GM19240 (cell line): Measurements from ENCODE around the gene ZNF460.

Experiments used
- DNase-seq: peaks from one replicate; pipeline ENCODE4 v3.0.0; 2011; ENCODE audit warnings: low spot score; ENCODE audit not compliant: insufficient read length

ZNF460 gene

GRCh38 chr19:57279418-57280164 is 694 bp upstream of the ZNF460 start:
- peak; percentile 33 for DNase-seq

DNA sequence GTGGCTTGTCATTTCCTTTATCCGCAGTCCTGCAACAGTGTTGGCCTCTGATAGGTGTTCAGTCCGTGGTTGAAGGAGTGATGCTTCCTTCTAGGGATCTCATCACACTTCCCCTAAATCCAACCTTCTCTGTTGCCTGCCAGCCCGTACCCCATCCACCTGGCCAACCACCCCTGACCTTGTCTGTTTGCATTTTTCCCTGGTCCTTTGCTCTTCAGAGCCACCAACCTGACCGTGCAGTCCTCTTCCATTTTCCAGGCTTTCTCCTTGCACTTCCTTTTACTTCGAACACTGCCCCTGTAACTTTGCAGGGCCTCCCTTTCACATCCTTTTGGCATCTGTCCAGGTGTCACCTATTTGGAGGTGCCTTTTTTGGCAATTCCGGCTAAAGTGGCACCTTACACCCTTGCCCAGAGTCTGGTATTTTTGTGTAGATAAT is 696 bp downstream of the ZNF460 start:
- no peak for DNase-seq

GRCh38 chr19:57282011-57282643 is 1.8 kb downstream of the ZNF460 start:
- no peak for DNase-seq

DNA sequence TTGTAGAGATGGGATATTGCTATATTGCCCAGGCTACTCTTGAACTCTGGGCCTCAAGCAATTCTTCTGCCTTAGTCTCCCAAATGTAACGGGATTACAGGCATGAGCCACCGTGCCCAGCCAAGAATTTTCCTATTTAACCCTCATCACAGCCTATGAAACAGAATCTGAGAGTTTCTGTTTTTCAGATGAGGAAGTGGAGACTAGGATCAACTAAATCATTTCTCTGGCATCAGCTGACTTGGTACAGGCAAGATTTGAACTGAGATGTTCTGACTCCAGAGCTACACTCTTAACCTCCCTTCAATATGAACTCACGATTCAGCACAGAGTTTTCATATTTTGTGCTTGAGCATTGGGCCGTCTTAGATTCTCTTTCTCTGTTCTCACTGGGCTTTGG is 8.1 kb downstream of the ZNF460 start:
- no peak for DNase-seq

DNA sequence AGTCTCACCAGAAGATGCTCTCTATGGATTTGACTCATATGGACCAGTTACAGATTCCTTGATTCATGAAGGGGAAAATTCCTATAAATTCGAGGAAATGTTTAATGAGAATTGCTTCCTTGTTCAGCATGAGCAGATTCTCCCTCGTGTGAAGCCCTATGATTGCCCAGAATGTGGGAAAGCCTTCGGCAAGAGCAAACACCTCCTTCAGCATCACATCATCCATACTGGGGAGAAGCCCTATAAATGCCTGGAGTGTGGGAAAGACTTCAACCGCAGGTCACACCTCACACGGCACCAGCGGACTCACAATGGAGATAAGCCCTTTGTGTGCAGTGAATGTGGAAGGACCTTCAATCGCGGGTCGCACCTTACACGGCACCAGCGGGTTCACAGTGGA is 10.7 kb downstream of the ZNF460 start:
- DNase-seq: no peak

- DNase-seq: no peak
These were observed 12.3 kb downstream of the ZNF460 start for GRCh38 chr19:57292547-57292946.

- DNase-seq: no peak
These were observed 13.4 kb downstream of the ZNF460 start for GRCh38 chr19:57293719-57294118.

DNA sequence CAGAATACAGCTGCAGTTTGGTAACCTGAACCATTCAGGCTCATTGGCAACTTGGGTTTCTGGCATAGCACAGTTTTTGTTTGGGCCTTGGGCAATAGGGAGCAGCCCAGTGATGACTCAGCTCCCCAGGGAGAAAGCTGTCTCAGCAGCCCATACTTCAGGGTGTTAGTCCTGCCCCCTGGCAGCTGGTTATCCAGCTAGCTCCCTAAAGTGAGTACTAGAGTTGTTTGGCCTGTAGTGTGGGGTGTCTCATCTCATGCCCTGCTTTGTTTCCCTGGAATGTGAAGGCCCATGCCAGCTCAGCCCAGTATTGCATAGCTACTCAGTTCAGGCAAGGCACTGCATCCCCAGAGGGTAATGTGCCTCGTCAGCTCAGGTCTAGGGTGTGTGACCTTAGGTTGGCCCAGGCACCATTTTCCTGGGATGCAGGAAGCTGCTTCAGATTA is 21.8 kb downstream of the ZNF460 start:
- DNase-seq: no peak

- DNase-seq: no peak
These were observed 22.6 kb downstream of the ZNF460 start for GRCh38 chr19:57302727-57303401.

- no peak for DNase-seq
These were observed 24.8 kb downstream of the ZNF460 start for GRCh38 chr19:57305056-57305455.

DNA sequence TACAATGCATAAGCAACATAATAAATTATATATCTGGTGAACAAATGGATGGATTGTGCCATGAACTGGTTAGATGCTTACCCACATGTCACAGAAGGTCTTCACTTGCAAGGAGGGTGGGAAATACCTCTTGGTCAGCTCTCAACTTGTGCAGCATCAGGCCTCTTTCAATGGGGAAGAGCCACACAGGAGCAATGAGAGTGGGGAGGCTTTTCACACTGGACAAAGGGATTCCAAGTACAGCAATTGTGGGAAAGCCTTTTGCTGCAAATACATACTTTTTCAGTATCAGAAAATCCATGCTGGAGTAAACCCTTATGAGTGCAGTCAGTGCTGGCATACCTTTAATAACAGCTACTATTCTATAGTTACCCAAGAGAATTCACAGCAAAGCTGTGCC is 28.2 kb downstream of the ZNF460 start:
- no peak for DNase-seq

DNA sequence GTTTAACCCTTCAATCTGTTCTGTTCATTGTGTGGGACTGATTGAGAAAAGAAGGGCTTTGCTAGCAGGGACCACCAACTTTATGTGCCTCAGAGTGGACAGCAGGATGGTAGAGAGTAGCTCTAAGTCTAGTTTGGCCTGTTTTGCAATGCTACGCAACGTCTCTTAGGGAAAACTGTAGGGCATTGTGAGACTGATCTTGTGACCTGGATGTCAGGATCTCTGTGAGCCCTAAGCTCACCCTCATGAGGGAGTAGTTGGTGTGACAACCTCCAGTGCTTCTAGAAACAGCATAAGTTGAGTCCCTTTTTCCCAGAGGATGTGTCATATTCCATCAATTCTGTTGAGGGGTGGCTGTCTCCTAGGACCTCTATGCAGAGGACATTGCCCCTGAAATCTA is 30.5 kb downstream of the ZNF460 start:
- no peak for DNase-seq

DNA sequence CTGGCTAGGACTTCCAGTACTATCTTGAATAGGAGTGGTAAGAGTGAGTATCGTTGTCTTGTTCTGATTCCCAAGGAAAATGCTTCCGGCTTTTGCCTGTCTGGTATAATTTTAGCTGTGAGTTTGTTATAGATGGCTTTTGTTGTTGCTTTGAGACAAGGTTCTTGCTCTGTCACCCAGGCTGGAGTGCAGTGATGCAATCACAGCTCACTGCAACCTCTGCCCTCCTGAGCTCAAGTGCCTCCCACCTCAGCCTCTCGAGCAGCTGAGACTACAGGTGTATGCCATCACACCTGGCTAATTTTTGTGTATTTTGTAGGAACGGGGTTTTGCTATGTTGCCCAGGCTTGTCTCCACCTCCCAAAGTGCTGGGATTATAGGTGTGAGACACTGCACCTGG is 33.9 kb downstream of the ZNF460 start:
- DNase-seq: no peak

DNA sequence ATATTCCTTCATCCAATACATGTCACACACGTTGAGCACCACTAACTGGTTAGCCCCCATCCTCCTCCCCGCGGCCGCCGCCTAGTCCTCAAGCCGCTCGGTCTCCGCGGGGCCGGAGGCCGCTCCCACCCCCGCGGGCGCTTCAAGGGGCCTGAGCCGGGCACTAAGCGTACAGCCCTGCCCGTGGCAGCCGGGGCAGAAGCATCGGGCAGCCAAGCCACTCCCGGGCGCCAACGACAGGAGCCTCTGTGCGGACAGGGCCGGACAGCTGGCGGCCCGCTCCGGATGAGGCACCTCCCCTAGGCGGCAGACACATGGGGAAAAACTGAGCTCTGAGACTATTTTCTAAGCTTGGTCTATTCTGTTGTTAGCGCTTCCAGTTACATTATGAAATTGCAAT is 37.2 kb downstream of the ZNF460 start:
- DNase-seq: no peak

GRCh38 chr19:57319869-57320179 is 39.5 kb downstream of the ZNF460 start:
- DNase-seq: no peak

DNA sequence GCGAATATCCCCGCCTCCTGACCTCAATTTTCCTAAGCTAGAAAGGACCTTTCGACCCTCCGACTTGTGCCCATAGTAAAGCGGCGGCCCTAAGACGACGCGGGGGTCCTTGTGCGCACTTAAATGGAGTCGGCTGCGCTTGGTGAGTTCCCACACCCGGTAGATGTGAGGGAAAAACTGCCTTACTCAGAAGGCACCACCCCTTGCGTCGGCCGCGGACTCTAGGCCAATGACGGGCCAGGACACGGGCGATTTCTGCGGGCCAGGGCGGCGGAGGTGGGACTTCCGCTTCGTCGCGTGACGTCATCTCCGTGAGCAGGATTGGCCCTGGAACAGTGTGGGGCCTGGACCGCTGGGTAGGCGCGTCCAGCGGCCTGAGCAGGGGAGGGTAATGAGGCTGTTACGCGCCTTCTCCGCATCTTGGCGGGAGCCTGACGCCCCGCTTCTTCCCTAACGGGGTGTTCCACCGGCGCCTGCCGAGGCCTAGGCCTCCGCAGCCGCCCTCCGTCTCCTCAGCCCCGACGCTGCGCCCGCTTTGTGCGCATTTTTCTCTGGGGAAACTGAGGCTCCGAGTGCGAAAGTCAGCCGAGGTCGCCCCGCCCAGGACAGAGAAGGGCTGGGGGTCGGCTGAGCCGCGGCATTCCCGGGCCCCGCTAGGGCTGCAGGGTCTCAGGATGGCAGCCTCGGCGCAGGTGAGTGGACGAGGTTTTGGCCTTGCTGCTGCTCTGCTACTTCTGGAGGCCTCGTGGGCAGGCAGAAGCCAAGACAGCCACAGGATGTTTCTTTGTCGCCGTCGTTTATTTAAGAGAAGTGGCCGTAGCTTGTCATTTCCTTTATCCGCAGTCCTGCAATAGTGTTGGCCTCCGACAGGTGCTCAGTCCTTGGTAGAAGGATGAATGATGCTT is 40.1 kb downstream of the ZNF460 start, which contains the start of gene ZNF543:
TSS of gene ZNF543 (plus strand) at position 293 of the 905 bp plus-strand sequence. CDS start at position 675, 382 bp downstream.
- peak; percentile 99 for DNase-seq

GRCh38 chr19:57321116-57321515 is 40.8 kb downstream of the ZNF460 start:
- no peak for DNase-seq

DNA sequence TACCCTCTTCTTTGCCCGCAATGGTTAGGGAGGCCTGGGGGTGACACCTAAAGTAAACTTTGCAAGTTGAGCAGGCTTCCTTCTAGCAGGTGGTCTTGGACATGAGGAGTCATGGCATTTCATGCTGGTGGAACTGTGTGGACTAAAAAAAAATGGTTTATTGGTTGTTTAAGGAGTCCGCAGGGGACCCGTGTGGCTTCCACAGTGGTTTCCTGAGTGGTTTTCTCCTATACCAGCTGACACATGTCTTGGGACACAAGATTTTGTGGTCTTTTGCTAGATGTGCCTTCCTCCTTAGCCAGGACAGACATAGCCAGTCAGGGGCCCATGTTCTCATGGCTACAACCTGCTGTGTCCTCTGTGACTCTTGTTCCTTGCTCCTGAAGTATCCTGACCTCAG is 41.5 kb downstream of the ZNF460 start:
- DNase-seq: no peak

DNA sequence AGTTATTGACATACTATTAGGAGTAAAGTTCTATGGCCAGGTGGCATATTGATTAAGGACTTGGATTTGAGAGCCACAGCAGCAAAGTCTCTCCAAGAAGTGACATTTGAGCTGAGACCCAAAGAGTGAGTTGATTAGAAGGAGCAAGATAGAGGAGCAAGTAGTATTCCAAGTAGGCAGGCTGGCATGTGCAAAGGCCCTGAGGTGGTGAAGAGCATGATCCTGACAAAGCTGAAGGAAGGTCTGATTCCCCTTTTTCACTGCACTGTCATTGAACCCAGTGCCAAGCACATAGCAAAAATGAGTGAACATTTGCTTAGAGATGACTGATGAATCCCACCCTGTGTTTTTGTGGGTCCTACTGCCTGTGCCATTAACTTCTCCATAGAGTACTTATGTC is 44.7 kb downstream of the ZNF460 start:
- DNase-seq: no peak

DNA sequence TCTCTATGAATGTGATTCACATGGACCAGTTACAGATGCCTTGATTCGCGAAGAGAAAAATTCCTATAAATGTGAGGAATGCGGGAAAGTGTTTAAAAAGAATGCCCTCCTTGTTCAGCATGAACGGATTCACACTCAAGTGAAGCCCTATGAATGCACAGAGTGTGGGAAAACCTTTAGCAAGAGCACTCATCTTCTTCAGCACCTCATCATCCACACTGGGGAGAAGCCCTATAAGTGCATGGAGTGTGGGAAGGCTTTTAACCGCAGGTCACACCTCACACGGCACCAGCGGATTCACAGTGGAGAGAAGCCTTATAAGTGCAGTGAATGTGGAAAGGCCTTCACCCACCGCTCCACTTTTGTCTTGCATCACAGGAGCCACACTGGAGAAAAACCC is 47.7 kb downstream of the ZNF460 start:
- DNase-seq: no peak

DNA sequence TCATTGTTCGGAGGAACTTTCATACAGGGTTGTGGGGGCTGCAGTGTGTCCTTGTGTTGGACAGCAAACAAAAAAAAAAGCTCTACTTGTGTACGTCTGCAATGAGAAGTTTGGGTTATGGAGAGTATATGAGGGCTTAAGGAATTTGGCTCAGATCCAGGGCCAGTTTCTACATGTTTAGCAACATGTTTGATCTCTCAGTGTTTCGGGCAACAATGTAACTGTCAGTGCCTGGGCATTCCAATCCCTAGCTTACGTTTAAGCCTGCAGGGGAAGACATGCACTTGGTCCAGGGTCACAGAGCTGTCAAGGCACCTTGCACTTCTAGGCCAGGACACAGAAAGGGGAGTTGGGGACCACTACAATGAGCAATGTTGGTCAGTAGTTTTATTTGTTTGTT is 53.9 kb downstream of the ZNF460 start:
- no peak for DNase-seq

GRCh38 chr19:57338877-57339276 is 58.6 kb downstream of the ZNF460 start:
- DNase-seq: no peak
